HG03159 (cell line): ENCODE data around the gene MARS2.
"Not testable (repeated sequence)": the region's sequence is repeated elsewhere in the genome, so short reads cannot be mapped to it uniquely, and the experiment has no call there.

Experiments used
- ATAC-seq: cut with Tn5 transposase; IDR thresholded peaks from one replicate; pipeline ENCODE4 v1.9.1; 2021; ENCODE audit warnings: mild to moderate bottlenecking, moderate library complexity; ENCODE audit not compliant: unreplicated experiment

Gene MARS2

GRCh38 chr2:197705121-197705911 is at the start of gene MARS2:
Gene MARS2, plus strand, starts transcription at chr2:197705369. Its CDS starts 37 bp downstream, at chr2:197705406.
- peak; percentile 82 for ATAC-seq

GRCh38 chr2:197657562-197657961 is 47.6 kb upstream of the MARS2 start:
- no peak for ATAC-seq

- no peak for ATAC-seq
These were observed 43.5 kb upstream of the MARS2 start for GRCh38 chr2:197661626-197662025.

GRCh38 chr2:197666277-197666676 is 38.9 kb upstream of the MARS2 start:
- no peak for ATAC-seq

- ATAC-seq, result no peak
These were observed 36.9 kb upstream of the MARS2 start for GRCh38 chr2:197668296-197668695.

GRCh38 chr2:197669077-197669476 is 36.1 kb upstream of the MARS2 start:
- no peak for ATAC-seq

GRCh38 chr2:197672371-197672893 is 32.7 kb upstream of the MARS2 start:
- no peak for ATAC-seq

GRCh38 chr2:197673106-197673505 is 32.1 kb upstream of the MARS2 start:
- ATAC-seq, result no peak

GRCh38 chr2:197673606-197674005 is 31.6 kb upstream of the MARS2 start:
- no peak for ATAC-seq

GRCh38 chr2:197674060-197674459 is 31.1 kb upstream of the MARS2 start:
- ATAC-seq, result no peak

GRCh38 chr2:197674591-197674990 is 30.6 kb upstream of the MARS2 start:
- ATAC-seq, result no peak

- ATAC-seq, result no peak
These were observed 29.9 kb upstream of the MARS2 start, which contains the start of gene RFTN2 for GRCh38 chr2:197675246-197675645. Gene RFTN2, minus strand, starts transcription at chr2:197675587. Its CDS starts 129 bp downstream, at chr2:197675458.

- no peak for ATAC-seq
These were observed 29.4 kb upstream of the MARS2 start for GRCh38 chr2:197675711-197676188.

- ATAC-seq, result no peak
These were observed 28.1 kb upstream of the MARS2 start for GRCh38 chr2:197677056-197677455.

GRCh38 chr2:197677483-197677882 is 27.7 kb upstream of the MARS2 start:
- no peak for ATAC-seq

- not testable (repeated sequence) for ATAC-seq
These were observed 10.0 kb upstream of the MARS2 start for GRCh38 chr2:197695206-197695605.

- ATAC-seq, result not testable (repeated sequence)
These were observed 9.2 kb upstream of the MARS2 start for GRCh38 chr2:197695971-197696370.

GRCh38 chr2:197696571-197696970 is 8.6 kb upstream of the MARS2 start:
- not testable (repeated sequence) for ATAC-seq

- not testable (repeated sequence) for ATAC-seq
These were observed 5.4 kb upstream of the MARS2 start for GRCh38 chr2:197699724-197700123.

- no peak for ATAC-seq
These were observed 4.2 kb upstream of the MARS2 start for GRCh38 chr2:197700960-197701359.

- ATAC-seq, result peak; percentile 39
These were observed 592 bp upstream of the MARS2 start for GRCh38 chr2:197704434-197705120.
